Left hindlimb (tissue), 1 donor: Measurements from ENCODE around the gene BLVRA.
"Not testable (repeated sequence)": the region's sequence is repeated elsewhere in the genome, so short reads cannot be mapped to it uniquely, and the experiment has no call there.

Experiments
- DNase-seq: peaks from one replicate; pipeline ENCODE4 v3.0.0-alpha.2; 2018

BLVRA gene

GRCh38 chr7:43769791-43770465, 11.4 kb downstream of the BLVRA start:
- DNase-seq, result no peak

- no peak for DNase-seq
Measured at GRCh38 chr7:43771128-43771527, 12.6 kb downstream of the BLVRA start.

- DNase-seq, result no peak
Measured at GRCh38 chr7:43771573-43771972, 13.1 kb downstream of the BLVRA start.

DNA sequence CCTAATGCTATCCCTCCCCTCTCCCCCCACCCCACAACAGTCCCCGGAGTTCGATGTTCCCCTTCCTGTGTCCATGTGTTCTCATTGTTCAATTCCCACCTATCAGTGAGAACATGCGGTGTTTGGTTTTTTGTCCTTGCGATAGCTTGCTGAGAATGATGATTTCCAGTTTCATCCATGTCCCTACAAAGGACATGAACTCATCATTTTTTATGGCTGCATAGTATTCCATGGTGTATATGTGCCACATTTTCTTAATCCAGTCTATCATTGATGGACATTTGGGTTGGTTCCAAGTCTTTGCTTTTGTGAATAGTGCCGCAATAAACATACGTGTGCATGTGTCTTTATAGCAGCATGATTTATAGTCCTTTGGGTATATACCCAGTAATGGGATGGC, 14.8 kb downstream of the BLVRA start:
- DNase-seq, result not testable (repeated sequence)

DNA sequence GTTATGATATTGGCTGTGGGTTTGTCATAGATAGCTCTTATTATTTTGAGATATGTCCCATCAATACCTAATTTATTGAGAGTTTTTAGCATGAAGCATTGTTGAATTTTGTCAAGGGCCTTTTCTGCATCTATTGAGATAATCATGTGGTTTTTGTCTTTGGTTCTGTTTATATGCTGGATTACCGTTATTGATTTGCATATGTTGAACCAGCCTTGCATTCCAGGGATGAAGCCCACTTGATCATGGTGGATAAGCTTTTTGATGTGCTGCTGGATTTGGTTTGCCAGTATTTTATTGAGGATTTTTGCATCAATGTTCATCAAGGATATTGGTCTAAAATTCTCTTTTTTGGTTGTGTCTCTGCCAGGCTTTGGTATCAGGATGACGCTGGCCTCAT, 16.8 kb downstream of the BLVRA start:
- DNase-seq, result not testable (repeated sequence)

DNA sequence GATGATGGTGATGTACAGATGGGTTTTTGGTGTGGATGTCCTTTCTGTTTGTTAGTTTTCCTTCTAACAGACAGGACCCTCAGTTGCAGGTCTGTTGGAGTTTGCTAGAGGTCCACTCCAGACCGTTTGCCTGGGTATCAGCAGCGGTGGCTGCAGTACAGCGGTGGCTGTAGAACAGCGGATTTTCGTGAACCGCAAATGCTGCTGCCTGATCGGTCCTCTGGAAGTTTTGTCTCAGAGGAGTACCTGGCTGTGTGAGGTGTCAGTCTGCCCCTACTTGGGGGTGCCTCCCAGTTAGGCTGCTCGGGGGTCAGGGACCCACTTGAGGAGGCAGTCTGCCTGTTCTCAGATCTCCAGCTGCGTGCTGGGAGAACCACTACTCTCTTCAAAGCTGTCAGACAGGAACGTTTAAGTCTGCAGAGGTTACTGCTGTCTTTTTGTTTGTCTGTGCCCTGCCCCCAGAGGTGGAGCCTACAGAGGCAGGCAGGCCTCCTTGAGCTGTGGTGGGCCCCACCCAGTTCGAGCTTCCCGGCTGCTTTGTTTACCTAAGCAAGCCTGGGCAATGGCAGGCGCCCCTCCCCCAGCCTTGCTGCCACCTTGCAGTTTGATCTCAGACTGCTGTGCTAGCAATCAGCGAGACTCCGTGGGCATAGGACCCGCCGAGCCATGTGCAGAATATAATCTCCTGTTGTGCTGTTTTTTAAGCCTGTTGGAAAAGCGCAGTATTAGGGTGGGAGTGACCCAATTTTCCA, 20.0 kb downstream of the BLVRA start:
- DNase-seq, result not testable (repeated sequence)

DNA sequence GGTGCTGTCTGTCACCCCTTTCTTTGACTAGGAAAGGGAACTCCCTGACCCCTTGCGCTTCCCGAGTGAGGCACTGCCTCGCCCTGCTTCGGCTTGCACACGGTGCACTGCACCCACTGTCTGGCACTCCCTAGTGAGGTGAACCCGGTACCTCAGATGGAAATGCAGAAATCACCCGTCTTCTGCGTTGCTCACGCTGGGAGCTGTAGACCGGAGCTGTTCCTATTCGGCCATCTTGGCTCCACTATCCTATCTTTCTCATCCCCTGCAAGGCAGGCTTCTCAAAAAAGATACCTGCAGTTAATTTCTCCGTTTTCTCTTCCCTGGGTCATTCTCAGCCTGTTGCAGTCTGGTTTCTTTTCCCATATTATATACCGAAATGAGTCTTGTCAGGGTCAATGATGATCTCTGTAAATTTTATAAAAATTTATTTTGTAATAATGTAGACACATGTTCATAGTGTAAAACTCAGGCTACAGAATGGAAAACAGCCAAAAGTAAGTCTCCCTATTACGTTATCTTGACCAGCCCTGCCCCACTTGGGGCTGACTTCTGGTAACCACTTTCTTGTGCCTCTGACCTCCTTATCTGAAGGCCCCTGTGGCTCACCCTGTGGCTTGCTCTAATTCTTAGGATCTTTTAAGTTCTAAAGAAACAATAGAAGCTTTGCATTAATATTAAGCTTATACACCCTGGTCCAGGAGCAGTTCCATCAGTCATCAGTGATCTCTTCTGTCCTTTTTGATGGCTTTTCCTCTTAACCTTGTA, 20.7 kb downstream of the BLVRA start:
- no peak for DNase-seq

DNA sequence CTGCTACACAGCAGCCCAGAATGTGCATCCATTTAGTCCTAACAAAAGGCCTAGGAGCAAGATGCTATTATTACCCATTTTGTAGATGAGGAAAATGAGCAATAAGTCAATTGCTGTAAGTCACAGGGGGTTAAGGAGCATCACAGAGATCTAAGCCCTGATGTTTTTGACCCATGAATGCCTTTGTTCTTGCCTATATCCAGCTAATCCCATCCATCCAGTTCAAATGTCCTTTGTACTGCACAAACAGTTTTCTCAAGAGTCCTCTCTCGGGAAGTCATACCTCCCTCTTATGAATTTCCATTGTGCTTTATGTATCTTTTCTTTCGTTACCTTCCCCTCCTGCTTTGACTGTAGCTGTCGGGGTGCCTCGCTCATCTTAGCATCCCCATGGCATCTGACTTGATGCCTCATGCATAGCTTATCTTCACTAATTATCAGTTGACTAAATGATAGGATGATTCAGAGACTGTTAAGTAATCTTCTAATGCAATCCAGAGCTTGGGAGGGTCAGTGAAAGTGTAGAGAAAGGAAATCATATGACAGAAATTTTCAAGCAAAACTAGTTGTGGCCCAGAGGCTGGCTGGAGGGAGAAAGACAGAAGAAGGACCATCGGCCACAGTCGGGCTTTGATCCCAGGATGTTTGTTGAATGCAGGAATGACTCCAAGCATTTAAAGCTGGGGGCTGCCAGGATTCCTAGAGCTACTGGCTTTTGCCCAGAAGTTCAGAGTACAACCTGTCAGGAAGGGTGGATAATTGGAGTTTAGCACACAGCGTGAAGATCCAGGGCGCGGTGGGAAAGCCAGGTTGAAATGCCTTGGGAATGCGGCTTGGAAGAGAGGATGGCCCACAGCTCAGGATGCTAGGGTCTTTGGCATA, 23.5 kb downstream of the BLVRA start:
- no peak for DNase-seq

GRCh38 chr7:43782768-43783555, 24.5 kb downstream of the BLVRA start:
- DNase-seq, result no peak

- no peak for DNase-seq
Measured at GRCh38 chr7:43784030-43784584, 25.6 kb downstream of the BLVRA start.

GRCh38 chr7:43784585-43785087, 26.2 kb downstream of the BLVRA start:
- not testable (repeated sequence) for DNase-seq

GRCh38 chr7:43785420-43785819, 26.9 kb downstream of the BLVRA start:
- DNase-seq, result no peak

GRCh38 chr7:43787771-43788170, 29.3 kb downstream of the BLVRA start:
- no peak for DNase-seq

DNA sequence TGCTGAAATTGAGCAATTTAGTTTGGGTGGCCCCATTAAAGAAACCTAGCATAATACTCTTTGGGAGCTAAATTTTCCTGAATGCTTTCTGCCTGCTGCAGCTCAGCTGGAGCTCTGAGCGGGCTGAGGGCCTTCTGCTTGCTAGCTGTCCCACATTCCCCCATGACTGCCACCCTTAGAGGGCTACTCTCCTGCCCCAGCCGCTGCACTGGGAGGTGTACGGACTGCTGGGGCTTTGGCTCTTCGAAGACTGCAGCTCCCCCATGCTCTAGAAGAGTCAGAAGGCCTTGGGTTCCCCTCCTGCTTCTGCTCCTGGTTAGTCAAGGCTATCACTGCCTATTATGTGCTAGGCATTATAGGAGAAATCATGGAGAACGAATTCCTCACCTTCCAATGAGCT, 31.5 kb downstream of the BLVRA start:
- no peak for DNase-seq

GRCh38 chr7:43790834-43791233, 32.4 kb downstream of the BLVRA start:
- no peak for DNase-seq

GRCh38 chr7:43791665-43792064, 33.2 kb downstream of the BLVRA start:
- DNase-seq, result no peak

DNA sequence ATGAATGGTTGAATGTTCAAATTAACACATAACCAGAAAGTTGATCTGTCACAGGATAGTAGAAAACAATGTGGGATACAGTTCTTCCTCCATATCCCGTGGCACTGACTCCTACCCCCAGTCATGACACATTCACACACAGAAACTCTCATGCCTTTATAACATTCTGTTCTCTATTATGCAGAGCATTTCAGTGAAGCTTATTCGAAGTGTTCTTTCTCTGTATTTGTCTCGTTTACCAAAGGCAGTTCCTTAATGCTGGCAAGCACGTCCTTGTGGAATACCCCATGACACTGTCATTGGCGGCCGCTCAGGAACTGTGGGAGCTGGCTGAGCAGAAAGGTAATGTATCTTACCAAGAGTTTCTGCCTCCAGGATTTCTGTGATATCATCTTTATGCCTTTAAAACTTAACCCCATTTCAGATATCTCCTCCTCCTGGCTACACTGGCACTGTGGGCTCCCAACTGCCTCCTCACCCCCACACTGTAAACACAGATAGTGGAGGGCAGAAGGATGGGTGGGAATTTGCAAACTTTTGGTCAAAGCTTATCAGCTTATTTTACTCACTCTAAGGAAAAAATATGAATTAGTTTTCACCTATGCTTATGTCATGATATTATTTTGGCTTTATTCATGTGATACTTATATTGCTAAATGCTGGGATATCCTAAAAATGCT, 34.1 kb downstream of the BLVRA start:
- DNase-seq, result no peak

DNA sequence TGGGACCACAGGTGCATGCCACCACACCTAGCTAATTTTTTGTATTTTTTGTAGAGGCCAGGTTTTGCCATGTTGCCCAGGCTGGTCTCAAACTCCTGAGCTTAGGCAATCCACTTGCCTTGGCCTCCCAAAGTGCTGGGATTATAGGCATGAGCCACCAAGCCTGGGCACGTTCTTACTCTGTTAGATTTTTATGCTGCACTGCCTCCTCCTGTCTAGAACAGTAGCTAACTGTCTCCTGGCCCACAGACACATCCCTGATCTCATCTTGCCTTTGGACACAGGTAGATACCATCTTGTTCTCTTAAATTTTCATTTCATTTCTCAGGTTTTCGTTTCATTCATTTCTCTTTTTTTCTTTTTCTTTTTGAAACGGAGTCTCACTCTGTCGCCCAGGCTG, 41.1 kb downstream of the BLVRA start:
- DNase-seq, result no peak

DNA sequence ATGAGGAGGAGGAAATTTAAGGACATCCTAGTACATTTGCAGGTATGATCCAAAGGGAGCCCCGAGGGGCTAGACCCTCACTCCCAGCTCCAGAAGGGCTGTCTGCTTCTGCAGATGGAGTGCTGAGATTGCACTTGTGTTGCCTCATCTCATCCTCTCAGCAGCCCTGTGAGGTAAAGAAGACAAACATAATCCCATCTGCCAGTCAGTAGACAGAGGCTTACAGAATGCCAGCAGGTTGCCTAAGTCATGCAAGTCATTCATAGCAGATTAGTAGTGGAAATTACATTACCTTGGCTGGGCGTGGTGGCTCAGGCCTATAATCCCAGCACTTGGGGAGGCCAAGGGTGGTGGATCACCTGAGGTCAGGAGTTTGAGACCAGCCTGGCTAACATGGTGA, 45.4 kb downstream of the BLVRA start:
- DNase-seq, result no peak

DNA sequence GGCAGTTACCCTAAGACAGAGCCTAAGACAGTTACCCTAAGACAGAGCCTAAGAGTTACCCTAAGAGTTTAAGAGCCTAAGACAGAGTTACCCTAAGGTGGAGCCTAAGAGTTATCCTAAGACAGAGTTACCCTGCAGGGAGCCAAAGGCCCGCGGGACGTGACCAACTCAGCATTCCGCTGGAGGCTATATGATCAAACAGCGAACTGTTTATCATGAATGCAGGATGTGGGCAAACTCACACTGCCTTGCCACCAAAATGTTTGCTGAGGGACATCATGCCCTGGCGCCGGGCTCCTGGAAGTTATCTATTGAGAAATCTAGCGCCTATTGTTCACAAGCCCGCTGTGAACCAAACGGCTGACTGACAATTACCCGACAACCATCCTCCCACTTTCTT, 49.9 kb downstream of the BLVRA start:
- no peak for DNase-seq
